IPS-20b (cell line): ENCODE data around the gene CENPO.

ENCODE experiments used
- H3K27ac ChIP-seq: one replicate; pipeline ENCODE4 v1.5.1; 2013; ENCODE audit warnings: low read length
- H3K27me3 ChIP-seq: 2 replicates; pipeline ENCODE4 v1.6.1; 2013; ENCODE audit warnings: mild to moderate bottlenecking, low read length, inconsistent platforms; ENCODE audit not compliant: insufficient read depth
- H3K36me3 ChIP-seq: 2 replicates; pipeline ENCODE4 v1.6.1; 2013; ENCODE audit warnings: low read depth, mild to moderate bottlenecking, inconsistent platforms, low read length, moderate library complexity; ENCODE audit not compliant: insufficient read depth
- H3K4me1 ChIP-seq: 2 replicates; pipeline ENCODE4 v1.6.1; 2013; ENCODE audit warnings: mild to moderate bottlenecking, control low read depth, inconsistent platforms, low read length, moderate library complexity; ENCODE audit not compliant: insufficient read depth
- H3K4me3 ChIP-seq: 2 replicates; pipeline ENCODE4 v1.5.1; 2013; ENCODE audit warnings: mild to moderate bottlenecking, low read length, inconsistent platforms
- H3K9ac ChIP-seq: 2 replicates; pipeline ENCODE4 v1.6.1; 2013; ENCODE audit warnings: low read depth, mild to moderate bottlenecking, inconsistent platforms, low read length, moderate library complexity
- H3K9me3 ChIP-seq: 2 replicates; pipeline ENCODE4 v1.6.1; 2013; ENCODE audit warnings: mild to moderate bottlenecking, low read depth, low read length, inconsistent platforms; ENCODE audit not compliant: insufficient read depth

The CENPO gene

GRCh38 chr2:24792874-24793760 is at the start of gene CENPO, which contains the start of gene PTRHD1:
CENPO (plus strand) TSS chr2:24793425; CDS start chr2:24793920, 495 bp downstream.
PTRHD1 (minus strand) TSS chr2:24793391; CDS start chr2:24793377, 14 bp downstream.
- Histone ChIP-seq H3K27me3 (no peaks in the 10 kb centered on the region), H3K9me3 (no peaks in the 10 kb centered on the region), H3K27ac (peak within 1 kb of the TSS; percentile 51), H3K9ac (peak within 1 kb of the TSS; percentile 87), H3K4me1 (peaks cover 11% of the 10 kb centered on the region), H3K36me3 (peaks cover 44% of the 10 kb centered on the region), H3K4me3 (peak within 1 kb of the TSS; percentile 92)

GRCh38 chr2:24743924-24744323 is 49.3 kb upstream of the CENPO start:
- Histone ChIP-seq H3K9me3 (no peaks in the 10 kb centered on the region), H3K27me3 (no peaks in the 10 kb centered on the region), H3K4me3 (no peak overlapping the region), H3K27ac (no peak overlapping the region), H3K9ac (no peak overlapping the region), H3K36me3 (no peaks in the 10 kb centered on the region), H3K4me1 (no peaks in the 10 kb centered on the region)

- H3K27ac ChIP-seq, result no peak overlapping the region
- no peaks in the 10 kb centered on the region for H3K36me3 ChIP-seq
- H3K27me3 ChIP-seq, result no peaks in the 10 kb centered on the region
- no peaks in the 10 kb centered on the region for H3K9me3 ChIP-seq
- H3K4me3 ChIP-seq, result no peak overlapping the region
- no peaks in the 10 kb centered on the region for H3K4me1 ChIP-seq
- H3K9ac ChIP-seq, result no peak overlapping the region
These were observed 48.9 kb upstream of the CENPO start for GRCh38 chr2:24744356-24744755.

- Histone ChIP-seq H3K9me3 (no peaks in the 10 kb centered on the region), H3K36me3 (no peaks in the 10 kb centered on the region), H3K9ac (no peak overlapping the region), H3K27me3 (no peaks in the 10 kb centered on the region), H3K4me3 (no peak overlapping the region), H3K4me1 (no peaks in the 10 kb centered on the region), H3K27ac (no peak overlapping the region)
These were observed 47.4 kb upstream of the CENPO start for GRCh38 chr2:24745825-24746224.

- Histone ChIP-seq H3K27me3 (no peaks in the 10 kb centered on the region), H3K9me3 (no peaks in the 10 kb centered on the region), H3K27ac (no peak overlapping the region), H3K4me3 (no peak overlapping the region), H3K36me3 (no peaks in the 10 kb centered on the region), H3K4me1 (no peaks in the 10 kb centered on the region), H3K9ac (no peak overlapping the region)
These were observed 45.9 kb upstream of the CENPO start for GRCh38 chr2:24747299-24747698.

GRCh38 chr2:24749069-24749691 is 44.0 kb upstream of the CENPO start:
- no peaks in the 10 kb centered on the region for H3K9me3 ChIP-seq

GRCh38 chr2:24754985-24755705 is 38.1 kb upstream of the CENPO start:
- Histone ChIP-seq H3K27ac (no peak overlapping the region), H3K9ac (no peak overlapping the region), H3K27me3 (no peaks in the 10 kb centered on the region), H3K4me3 (no peak overlapping the region), H3K4me1 (peaks cover 7% of the 10 kb centered on the region; the same call in 1 of the 2 replicates), H3K36me3 (0 out of 2 replicates have a peak, but pooled peaks cover 8% of the 10 kb centered on the region), H3K9me3 (no peaks in the 10 kb centered on the region)

More at GRCh38 chr2:24749069-24749691, 44.0 kb upstream of the CENPO start:
- no peaks in the 10 kb centered on the region for H3K36me3 ChIP-seq
- no peak overlapping the region for H3K4me3 ChIP-seq
- no peak overlapping the region for H3K27ac ChIP-seq
- no peaks in the 10 kb centered on the region for H3K27me3 ChIP-seq
- no peak overlapping the region for H3K9ac ChIP-seq
- no peaks in the 10 kb centered on the region for H3K4me1 ChIP-seq

GRCh38 chr2:24756789-24757188 is 36.4 kb upstream of the CENPO start:
- no peaks in the 10 kb centered on the region for H3K27me3 ChIP-seq

GRCh38 chr2:24761866-24762265 is 31.4 kb upstream of the CENPO start:
- Histone ChIP-seq H3K4me3 (no peak overlapping the region), H3K36me3 (peaks cover 20% of the 10 kb centered on the region; the same call in 1 of the 2 replicates), H3K4me1 (no peaks in the 10 kb centered on the region), H3K9ac (no peak overlapping the region), H3K27ac (no peak overlapping the region), H3K9me3 (no peaks in the 10 kb centered on the region), H3K27me3 (no peaks in the 10 kb centered on the region)

More at GRCh38 chr2:24756789-24757188, 36.4 kb upstream of the CENPO start:
- Histone ChIP-seq H3K4me3 (no peak overlapping the region), H3K4me1 (peaks cover 7% of the 10 kb centered on the region; the same call in 1 of the 2 replicates), H3K9me3 (no peaks in the 10 kb centered on the region), H3K36me3 (0 out of 2 replicates have a peak, but pooled peaks cover 8% of the 10 kb centered on the region), H3K9ac (no peak overlapping the region), H3K27ac (no peak overlapping the region)

GRCh38 chr2:24762518-24762917 is 30.7 kb upstream of the CENPO start:
- H3K4me1 ChIP-seq, result no peaks in the 10 kb centered on the region
- no peak overlapping the region for H3K27ac ChIP-seq
- no peak overlapping the region for H3K9ac ChIP-seq
- H3K4me3 ChIP-seq, result no peak overlapping the region
- no peaks in the 10 kb centered on the region for H3K27me3 ChIP-seq
- peaks cover 20% of the 10 kb centered on the region; the same call in 1 of the 2 replicates for H3K36me3 ChIP-seq
- no peaks in the 10 kb centered on the region for H3K9me3 ChIP-seq

- Histone ChIP-seq H3K36me3 (peaks cover 16% of the 10 kb centered on the region; the same call in 1 of the 2 replicates), H3K4me1 (no peaks in the 10 kb centered on the region), H3K27me3 (no peaks in the 10 kb centered on the region), H3K9me3 (no peaks in the 10 kb centered on the region), H3K9ac (no peak overlapping the region), H3K27ac (no peak overlapping the region), H3K4me3 (no peak overlapping the region)
These were observed 29.4 kb upstream of the CENPO start for GRCh38 chr2:24763843-24764242.
